ENCODE results near the gene ZBTB11. TPM values are rescaled to one million over a fixed set of nuclear protein-coding genes. Genes with fewer than 3 reads are reported as not detected.
A peak's percentile ranks its signal among the peaks of the same experiment; 100 is the strongest.

Gene ZBTB11
- total and polyA plus RNA-seq, 9 of the 15 experiments (the other 6 are each of a cell fraction or from before 2014, with no cell fraction given): 6.2 to 31.9 (median 21.4) TPM

DNA sequence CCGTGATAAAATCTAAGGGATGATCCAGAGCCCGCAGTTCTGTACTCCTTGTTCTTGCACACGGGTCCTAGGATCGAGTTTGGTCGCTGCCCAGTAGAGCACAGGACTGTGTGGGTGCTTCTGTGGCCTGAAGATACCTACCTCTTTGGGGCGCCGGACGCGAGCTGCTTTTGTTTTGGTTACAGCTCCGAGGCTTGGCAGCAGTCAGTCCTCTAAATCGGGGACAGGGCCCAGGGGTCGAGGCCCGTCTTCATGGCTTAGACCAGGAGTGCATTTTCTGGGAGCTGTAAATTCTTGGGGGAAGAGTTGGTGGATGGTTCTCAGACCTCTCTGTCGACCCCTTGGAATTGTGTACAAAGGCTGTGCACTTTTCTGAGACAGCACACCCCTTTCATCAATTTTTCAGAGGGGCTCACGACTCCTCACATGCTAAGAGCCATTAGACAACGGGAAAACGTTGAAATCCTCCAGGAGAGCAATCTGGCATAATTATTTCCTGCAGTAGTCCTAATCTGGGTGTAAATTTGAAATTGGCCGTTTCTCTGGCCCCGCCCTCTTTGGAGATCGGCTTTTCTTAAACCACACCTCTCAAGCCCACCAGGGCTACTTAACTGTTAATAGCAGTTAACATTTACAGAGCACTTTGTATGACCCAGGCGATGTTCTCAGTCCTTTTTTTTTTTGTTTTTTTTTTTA, 48.4 kb upstream of the ZBTB11 start:
- intact Hi-C loops (cut with micrococcal nuclease) (no loop called here), in situ Hi-C loops (cut with MboI) (no loop called here)
- Histone ChIP-seq H3K36me3 (ENCODE audit: control insufficient read depth, insufficient read depth, low read length) (peaks cover 32% of the 10 kb centered on the region; the same call in 2 of the 3 replicates), H3K9me1 (ENCODE audit: control insufficient read depth, insufficient read depth, low read length) (no peaks in the 10 kb centered on the region), H3K9ac (ENCODE audit: insufficient read depth in 1 of 2, low read depth in 2 of 2, low read length in 2 of 2) (peak overlapping the region; percentile 72 to 90), H3K27me3 (ENCODE audit: control insufficient read depth in 2 of 2, insufficient read depth in 2 of 2, low read length in 2 of 2) (no peaks in the 10 kb centered on the region), H3K4me3 (peak overlapping the region; percentile 67), H3K9me3 (replicated peaks; ENCODE audit: control insufficient read depth, insufficient read depth, low read depth, low read length) (no peaks in the 10 kb centered on the region), H3K4me1 (replicated peaks in 1 of 2; ENCODE audit: control insufficient read depth in 2 of 2, insufficient read depth in 2 of 2, low read length in 2 of 2) (peaks cover 0 to 8% of the 10 kb centered on the region in 2 experiments; a peak in 3 of 5 replicates), H2AFZ (ENCODE audit: low read depth, low read length) (peak overlapping the region; percentile 95), H4K20me1 (replicated peaks; ENCODE audit: control insufficient read depth, insufficient read depth, low read length) (no peaks in the 10 kb centered on the region), H3K27ac (ENCODE audit: extremely low read depth, low read depth, low read length) (peak overlapping the region; percentile 73), H3K79me2 (ENCODE audit: control insufficient read depth, insufficient read depth, low read length) (peaks cover 20% of the 10 kb centered on the region), H3K4me2 (ENCODE audit: insufficient read depth, low read length) (peak overlapping the region; percentile 89)
- WGBS (ENCODE audit: insufficient coverage, low coverage, missing lambda C conversion rate): 2% methylated on average over 21 of the region's 21 CpGs
- ChIA-PET POLR2A (interaction anchor here (1.0 to 1.7 kb wide), 5 partner anchors 11 to 358 kb away, joined by 3 to 6 read pairs (median 3); partner anchors contain the start of gene RPL24), CTCF (ENCODE audit: low intra/inter-chr PET ratio) (no interaction called here)
- ATAC-seq (peak; percentile 46), DNase-seq (ENCODE audit: extremely low read depth in 1 of 4, low spot score in 3 of 4) (peak; percentile 11 to 46 (median 12)), FAIRE-seq (no peak)
- BruUV-seq (replicated peaks): no TSS peak
- TF ChIP-seq BRD9 (IDR thresholded peaks at IDR 0.05; ENCODE audit: low read depth, partially characterized antibody): peak; percentile 24
- 0 out of 2 replicates have a peak, but pooled peaks have one; percentile 15 for TF ChIP-seq RBFOX2 (IDR thresholded peaks at IDR 0.05; ENCODE audit: low read depth, low read length)
- TF ChIP-seq DACH1 (IDR thresholded peaks at IDR 0.05; ENCODE audit: partially characterized antibody): peak; percentile 30
- TF ChIP-seq ZFX (CRISPR knock-in tag; IDR thresholded peaks at IDR 0.05): peak; percentile 57
- TF ChIP-seq SMARCB1 (IDR thresholded peaks at IDR 0.05; ENCODE audit: insufficient read length, low read depth): no peak
- TF ChIP-seq, protein P1, sequence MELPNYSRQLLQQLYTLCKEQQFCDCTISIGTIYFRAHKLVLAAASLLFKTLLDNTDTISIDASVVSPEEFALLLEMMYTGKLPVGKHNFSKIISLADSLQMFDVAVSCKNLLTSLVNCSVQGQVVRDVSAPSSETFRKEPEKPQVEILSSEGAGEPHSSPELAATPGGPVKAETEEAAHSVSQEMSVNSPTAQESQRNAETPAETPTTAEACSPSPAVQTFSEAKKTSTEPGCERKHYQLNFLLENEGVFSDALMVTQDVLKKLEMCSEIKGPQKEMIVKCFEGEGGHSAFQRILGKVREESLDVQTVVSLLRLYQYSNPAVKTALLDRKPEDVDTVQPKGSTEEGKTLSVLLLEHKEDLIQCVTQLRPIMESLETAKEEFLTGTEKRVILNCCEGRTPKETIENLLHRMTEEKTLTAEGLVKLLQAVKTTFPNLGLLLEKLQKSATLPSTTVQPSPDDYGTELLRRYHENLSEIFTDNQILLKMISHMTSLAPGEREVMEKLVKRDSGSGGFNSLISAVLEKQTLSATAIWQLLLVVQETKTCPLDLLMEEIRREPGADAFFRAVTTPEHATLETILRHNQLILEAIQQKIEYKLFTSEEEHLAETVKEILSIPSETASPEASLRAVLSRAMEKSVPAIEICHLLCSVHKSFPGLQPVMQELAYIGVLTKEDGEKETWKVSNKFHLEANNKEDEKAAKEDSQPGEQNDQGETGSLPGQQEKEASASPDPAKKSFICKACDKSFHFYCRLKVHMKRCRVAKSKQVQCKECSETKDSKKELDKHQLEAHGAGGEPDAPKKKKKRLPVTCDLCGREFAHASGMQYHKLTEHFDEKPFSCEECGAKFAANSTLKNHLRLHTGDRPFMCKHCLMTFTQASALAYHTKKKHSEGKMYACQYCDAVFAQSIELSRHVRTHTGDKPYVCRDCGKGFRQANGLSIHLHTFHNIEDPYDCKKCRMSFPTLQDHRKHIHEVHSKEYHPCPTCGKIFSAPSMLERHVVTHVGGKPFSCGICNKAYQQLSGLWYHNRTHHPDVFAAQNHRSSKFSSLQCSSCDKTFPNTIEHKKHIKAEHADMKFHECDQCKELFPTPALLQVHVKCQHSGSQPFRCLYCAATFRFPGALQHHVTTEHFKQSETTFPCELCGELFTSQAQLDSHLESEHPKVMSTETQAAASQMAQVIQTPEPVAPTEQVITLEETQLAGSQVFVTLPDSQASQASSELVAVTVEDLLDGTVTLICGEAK (IDR thresholded peaks at IDR 0.05): peak; percentile 24; the same call in 1 of the 2 replicates
- TF ChIP-seq, protein P1 (CRISPR knock-in tag; IDR thresholded peaks at IDR 0.05): no peak
- TF ChIP-seq FOXM1 (IDR thresholded peaks at IDR 0.05; ENCODE audit: low read depth): peak; percentile 54; the same call in 1 of the 2 replicates
- no peak for TF ChIP-seq FOXM1 (CRISPR knock-in tag; IDR thresholded peaks at IDR 0.05; ENCODE audit: low read depth)
- TF ChIP-seq GATA2 (CRISPR knock-in tag; IDR thresholded peaks at IDR 0.05): 0 out of 2 replicates have a peak, but pooled peaks have one; percentile 28
- no peak for TF ChIP-seq THRA (IDR thresholded peaks at IDR 0.05)
- 0 out of 2 replicates have a peak, but pooled peaks have one; percentile 22 for TF ChIP-seq ZSCAN32 (CRISPR knock-in tag; IDR thresholded peaks at IDR 0.05)

Measured in K562 (cell line).